ENCODE measurements around the gene KLK7.

Gene KLK7

DNA sequence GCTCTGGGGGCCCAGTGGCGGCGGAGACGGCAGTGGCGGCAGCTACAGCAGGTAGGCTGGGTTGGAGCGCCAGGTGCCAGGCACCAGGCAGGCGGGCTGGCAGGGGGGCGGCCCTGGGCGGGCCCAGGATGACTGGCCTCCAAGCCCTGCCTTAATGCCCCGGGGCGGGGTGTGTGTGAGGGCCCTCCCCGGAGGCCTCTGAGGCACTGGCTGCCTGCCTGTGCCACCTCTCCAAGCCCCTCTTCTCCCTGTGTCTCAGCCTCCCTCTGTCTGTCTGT lies 42.8 kb upstream of the KLK7 start, which contains the start of gene KLK11:
Gene KLK11 (minus strand): TSS at position 63 of the 278 bp plus-strand sequence. CDS start 985 bp downstream, outside the sequence.
- H3K4me2 ChIP-seq (ENCODE audit: low read depth, low read length): no peak within 1 kb of the TSS
- no peaks in the 10 kb centered on the region for H3K9me2 ChIP-seq (replicated peaks; ENCODE audit: insufficient read depth, low read length)
- no peaks in the 10 kb centered on the region for H3K36me3 ChIP-seq (replicated peaks; ENCODE audit: insufficient read depth, low read length)
- no peaks in the 10 kb centered on the region for H3K9me3 ChIP-seq (replicated peaks; ENCODE audit: insufficient read depth, low read length)
- H3K4me3 ChIP-seq (ENCODE audit: low read length): no peak within 1 kb of the TSS
- H2AFZ ChIP-seq (ENCODE audit: low read length): no peak within 1 kb of the TSS
- no peak within 1 kb of the TSS for H3K27ac ChIP-seq (ENCODE audit: low read length)
- no peaks in the 10 kb centered on the region for H4K20me1 ChIP-seq (ENCODE audit: insufficient read depth, low read length)
- H3K9ac ChIP-seq (ENCODE audit: low read length): no peak within 1 kb of the TSS
- TF ChIP-seq, protein P1, sequence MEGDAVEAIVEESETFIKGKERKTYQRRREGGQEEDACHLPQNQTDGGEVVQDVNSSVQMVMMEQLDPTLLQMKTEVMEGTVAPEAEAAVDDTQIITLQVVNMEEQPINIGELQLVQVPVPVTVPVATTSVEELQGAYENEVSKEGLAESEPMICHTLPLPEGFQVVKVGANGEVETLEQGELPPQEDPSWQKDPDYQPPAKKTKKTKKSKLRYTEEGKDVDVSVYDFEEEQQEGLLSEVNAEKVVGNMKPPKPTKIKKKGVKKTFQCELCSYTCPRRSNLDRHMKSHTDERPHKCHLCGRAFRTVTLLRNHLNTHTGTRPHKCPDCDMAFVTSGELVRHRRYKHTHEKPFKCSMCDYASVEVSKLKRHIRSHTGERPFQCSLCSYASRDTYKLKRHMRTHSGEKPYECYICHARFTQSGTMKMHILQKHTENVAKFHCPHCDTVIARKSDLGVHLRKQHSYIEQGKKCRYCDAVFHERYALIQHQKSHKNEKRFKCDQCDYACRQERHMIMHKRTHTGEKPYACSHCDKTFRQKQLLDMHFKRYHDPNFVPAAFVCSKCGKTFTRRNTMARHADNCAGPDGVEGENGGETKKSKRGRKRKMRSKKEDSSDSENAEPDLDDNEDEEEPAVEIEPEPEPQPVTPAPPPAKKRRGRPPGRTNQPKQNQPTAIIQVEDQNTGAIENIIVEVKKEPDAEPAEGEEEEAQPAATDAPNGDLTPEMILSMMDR (IDR thresholded peaks at IDR 0.05; ENCODE audit: low read length): no peak
- TF ChIP-seq EZH2 (optimal IDR thresholded peaks at IDR 0.05; ENCODE audit: low read depth, low read length) (no peak), EZH2phosphoT487 (IDR thresholded peaks at IDR 0.05; ENCODE audit: low read length) (no peak)
- no peaks in the 10 kb centered on the region for H3K4me1 ChIP-seq (ENCODE audit: low read length)
- H3K79me2 ChIP-seq (ENCODE audit: low read length): no peaks in the 10 kb centered on the region
- H3F3A ChIP-seq (ENCODE audit: insufficient read depth, low read length): no peaks in the 10 kb centered on the region
- DNase-seq: no peak
- H3K27me3 ChIP-seq (replicated peaks; ENCODE audit: insufficient read depth, low read length): peaks cover 19% of the 10 kb centered on the region

DNA sequence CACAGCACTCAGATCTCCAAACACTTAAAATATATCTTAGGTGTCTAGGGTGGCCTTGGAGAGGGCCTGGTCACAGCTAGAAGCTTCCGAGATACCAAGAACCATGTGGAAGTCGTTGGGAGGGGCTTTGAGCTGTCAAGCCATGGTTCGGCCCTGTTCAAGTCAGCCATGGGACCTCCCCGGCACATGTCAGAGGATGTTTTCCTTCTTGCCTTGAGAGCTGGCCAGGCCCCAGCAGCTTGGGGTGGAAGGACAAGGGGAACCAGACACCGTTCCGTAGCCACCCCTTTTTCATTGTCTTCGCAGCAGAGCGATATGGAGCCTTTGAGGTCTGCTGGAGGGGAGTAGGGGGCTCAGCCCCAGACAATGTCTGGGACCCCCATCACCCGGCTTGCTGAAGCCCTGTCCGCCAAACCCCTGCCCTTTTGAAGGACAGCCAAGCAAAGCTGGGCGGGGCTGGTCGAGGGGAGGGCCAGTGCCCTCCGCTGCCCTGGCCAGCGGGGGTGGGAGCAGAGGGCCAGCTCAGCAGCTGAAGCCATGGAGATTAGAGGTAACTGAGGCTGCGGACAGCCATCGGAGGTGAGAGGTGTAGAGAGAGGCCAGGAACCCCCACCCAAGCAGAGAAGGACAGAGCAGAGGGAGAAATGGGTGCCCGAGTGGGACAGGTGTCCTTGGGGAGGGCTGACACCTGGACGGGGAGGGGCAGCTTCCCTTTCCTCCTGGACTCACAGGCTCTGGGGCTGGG lies 42.3 kb upstream of the KLK7 start:
- no peaks in the 10 kb centered on the region for H3K79me2 ChIP-seq (ENCODE audit: low read length)
- H3K4me3 ChIP-seq (ENCODE audit: low read length): no peak overlapping the region
- no peaks in the 10 kb centered on the region for H3K4me1 ChIP-seq (ENCODE audit: low read length)
- no peak for DNase-seq
- no peaks in the 10 kb centered on the region for H3K36me3 ChIP-seq (replicated peaks; ENCODE audit: insufficient read depth, low read length)
- H3K9me2 ChIP-seq (replicated peaks; ENCODE audit: insufficient read depth, low read length): no peaks in the 10 kb centered on the region
- no peaks in the 10 kb centered on the region for H3F3A ChIP-seq (ENCODE audit: insufficient read depth, low read length)
- H3K9me3 ChIP-seq (replicated peaks; ENCODE audit: insufficient read depth, low read length): no peaks in the 10 kb centered on the region
- H2AFZ ChIP-seq (ENCODE audit: low read length): no peak overlapping the region
- H4K20me1 ChIP-seq (ENCODE audit: insufficient read depth, low read length): no peaks in the 10 kb centered on the region
- TF ChIP-seq, protein P1 (IDR thresholded peaks at IDR 0.05; ENCODE audit: low read length): no peak
- TF ChIP-seq EZH2phosphoT487 (IDR thresholded peaks at IDR 0.05; ENCODE audit: low read length) (no peak), EZH2 (optimal IDR thresholded peaks at IDR 0.05; ENCODE audit: low read depth, low read length) (no peak)
- no peak overlapping the region for H3K9ac ChIP-seq (ENCODE audit: low read length)
- H3K4me2 ChIP-seq (ENCODE audit: low read depth, low read length): no peak overlapping the region
- no peak overlapping the region for H3K27ac ChIP-seq (ENCODE audit: low read length)
- H3K27me3 ChIP-seq (replicated peaks; ENCODE audit: insufficient read depth, low read length): peaks cover 15% of the 10 kb centered on the region

DNA sequence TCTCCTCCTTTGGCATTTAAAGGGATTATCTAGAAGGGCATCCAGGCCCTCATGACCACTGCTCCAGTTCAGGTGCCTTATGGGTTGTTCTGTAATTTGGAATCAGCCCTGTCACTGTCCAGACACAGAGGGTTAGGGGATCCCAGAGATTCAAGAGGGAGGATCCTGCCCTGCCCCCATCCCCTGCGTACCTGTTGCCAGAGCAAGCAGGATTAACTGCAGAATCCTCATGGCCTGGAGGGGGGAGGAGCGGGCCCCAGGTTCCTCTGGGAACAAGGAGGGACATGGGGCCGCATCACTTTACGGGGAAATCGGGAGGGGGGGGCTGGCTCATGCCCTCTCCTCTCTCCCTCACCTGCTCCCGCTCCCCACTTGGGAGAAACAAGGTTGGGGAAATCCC lies 41.7 kb upstream of the KLK7 start:
- no peaks in the 10 kb centered on the region for H3K79me2 ChIP-seq (ENCODE audit: low read length)
- H3F3A ChIP-seq (ENCODE audit: insufficient read depth, low read length): no peaks in the 10 kb centered on the region
- no peaks in the 10 kb centered on the region for H3K9me2 ChIP-seq (replicated peaks; ENCODE audit: insufficient read depth, low read length)
- H3K4me3 ChIP-seq (ENCODE audit: low read length): no peak overlapping the region
- no peaks in the 10 kb centered on the region for H3K4me1 ChIP-seq (ENCODE audit: low read length)
- H3K27me3 ChIP-seq (replicated peaks; ENCODE audit: insufficient read depth, low read length): peaks cover 14% of the 10 kb centered on the region
- H4K20me1 ChIP-seq (ENCODE audit: insufficient read depth, low read length): no peaks in the 10 kb centered on the region
- no peak for DNase-seq
- TF ChIP-seq EZH2phosphoT487 (IDR thresholded peaks at IDR 0.05; ENCODE audit: low read length): no peak
- TF ChIP-seq EZH2 (optimal IDR thresholded peaks at IDR 0.05; ENCODE audit: low read depth, low read length): no peak
- TF ChIP-seq, protein P1 (IDR thresholded peaks at IDR 0.05; ENCODE audit: low read length): no peak
- no peak overlapping the region for H2AFZ ChIP-seq (ENCODE audit: low read length)
- H3K36me3 ChIP-seq (replicated peaks; ENCODE audit: insufficient read depth, low read length): no peaks in the 10 kb centered on the region
- no peaks in the 10 kb centered on the region for H3K9me3 ChIP-seq (replicated peaks; ENCODE audit: insufficient read depth, low read length)
- no peak overlapping the region for H3K4me2 ChIP-seq (ENCODE audit: low read depth, low read length)
- no peak overlapping the region for H3K27ac ChIP-seq (ENCODE audit: low read length)
- no peak overlapping the region for H3K9ac ChIP-seq (ENCODE audit: low read length)
